ENCODE results near the gene ERBB2.
A peak's percentile ranks its signal among the peaks of the same experiment; 100 is the strongest.

The ERBB2 gene

DNA sequence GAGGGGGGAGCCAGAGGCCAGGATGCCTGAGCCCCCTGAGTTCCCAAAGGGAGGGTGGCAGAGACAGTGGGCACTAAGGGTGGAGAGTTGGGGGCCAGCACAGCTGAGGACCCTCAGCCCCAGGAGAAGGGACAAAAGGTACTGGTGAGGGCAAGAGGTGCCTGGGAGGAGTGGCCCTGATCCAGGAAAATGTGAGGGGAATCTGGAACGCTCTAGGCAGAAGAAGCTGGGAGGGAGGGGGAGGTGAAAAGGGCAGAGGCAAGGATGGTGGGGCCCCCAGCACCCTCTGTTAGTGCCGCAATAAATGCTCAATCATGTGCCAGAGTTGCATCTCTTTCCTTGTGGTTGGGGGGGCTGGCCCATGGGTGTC, 33.6 kb upstream of the ERBB2 start:
- DNase-seq = no peak

DNA sequence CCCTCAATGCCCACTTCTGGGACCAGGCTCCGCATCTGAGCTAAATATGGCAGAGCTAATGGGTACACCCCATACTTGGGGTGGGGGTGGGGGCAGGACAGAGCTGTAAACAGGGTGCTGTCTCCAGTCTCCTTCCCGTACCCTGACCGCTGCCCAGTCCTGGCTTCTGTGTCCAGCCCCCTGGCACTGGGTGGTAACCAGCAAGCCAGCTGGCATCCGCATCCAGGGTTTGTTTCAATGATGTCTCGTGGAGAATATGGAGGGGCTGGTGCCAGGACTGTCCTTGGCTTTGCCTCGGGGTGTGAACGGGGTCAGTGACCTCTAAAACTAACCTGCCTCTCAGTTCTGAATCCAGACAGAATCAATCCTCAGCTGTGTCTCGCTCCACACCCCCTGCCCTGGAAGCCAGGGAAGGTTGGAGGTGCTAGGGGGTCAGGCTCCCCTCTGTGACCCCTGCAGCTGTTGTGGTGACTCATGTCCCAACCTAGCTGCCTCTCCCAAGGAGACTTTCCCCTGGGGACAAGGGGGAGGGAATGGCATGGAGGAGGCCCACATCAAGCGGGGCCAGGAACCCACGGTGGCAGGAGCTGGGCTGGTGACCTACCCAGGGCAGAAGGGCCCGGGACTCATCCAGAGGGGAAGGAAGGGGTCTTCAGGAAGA, 33.1 kb upstream of the ERBB2 start:
- DNase-seq = no peak

DNA sequence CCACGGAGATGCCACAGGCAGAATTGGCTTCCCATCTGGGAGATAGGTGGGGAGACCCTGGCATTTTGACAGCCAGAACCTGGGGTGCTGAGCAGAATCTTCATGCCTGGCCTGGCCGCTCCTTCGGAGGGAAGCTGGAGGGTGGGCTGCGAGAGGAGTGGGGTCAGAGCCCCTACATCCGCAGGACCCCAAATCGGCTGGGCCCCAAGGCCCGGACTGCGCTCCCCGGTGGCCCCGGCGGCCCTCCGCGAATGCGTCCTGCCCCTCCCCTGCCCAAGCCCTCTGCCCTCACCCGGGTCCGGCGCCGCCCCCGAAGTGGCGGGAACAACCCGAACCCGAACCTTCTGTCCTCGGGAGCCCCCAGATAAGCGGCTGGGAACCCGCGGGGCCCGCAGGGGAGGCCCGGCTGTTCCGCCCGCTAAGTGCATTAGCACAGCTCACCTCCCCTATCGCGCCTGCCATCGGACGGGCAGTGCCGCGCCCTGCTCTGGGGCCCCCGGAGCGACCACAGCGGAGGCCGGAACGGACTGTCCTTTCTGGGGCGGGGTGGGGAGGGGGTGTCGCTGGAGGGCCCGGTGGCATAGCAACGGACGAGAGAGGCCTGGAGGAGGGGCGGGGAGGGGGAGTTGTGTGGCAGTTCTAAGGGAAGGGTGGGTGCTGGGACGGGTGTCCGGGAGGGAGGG, 32.5 kb upstream of the ERBB2 start:
- peak in 1 of 2 experiments; percentile 20 for DNase-seq

GRCh38 chr17:39667945-39668924, 31.6 kb upstream of the ERBB2 start, which contains the start of gene PNMT:
Gene PNMT (plus strand): TSS chr17:39668453. CDS start chr17:39668476, 23 bp downstream.
- peak in 1 of 2 experiments; percentile 73 for DNase-seq

DNA sequence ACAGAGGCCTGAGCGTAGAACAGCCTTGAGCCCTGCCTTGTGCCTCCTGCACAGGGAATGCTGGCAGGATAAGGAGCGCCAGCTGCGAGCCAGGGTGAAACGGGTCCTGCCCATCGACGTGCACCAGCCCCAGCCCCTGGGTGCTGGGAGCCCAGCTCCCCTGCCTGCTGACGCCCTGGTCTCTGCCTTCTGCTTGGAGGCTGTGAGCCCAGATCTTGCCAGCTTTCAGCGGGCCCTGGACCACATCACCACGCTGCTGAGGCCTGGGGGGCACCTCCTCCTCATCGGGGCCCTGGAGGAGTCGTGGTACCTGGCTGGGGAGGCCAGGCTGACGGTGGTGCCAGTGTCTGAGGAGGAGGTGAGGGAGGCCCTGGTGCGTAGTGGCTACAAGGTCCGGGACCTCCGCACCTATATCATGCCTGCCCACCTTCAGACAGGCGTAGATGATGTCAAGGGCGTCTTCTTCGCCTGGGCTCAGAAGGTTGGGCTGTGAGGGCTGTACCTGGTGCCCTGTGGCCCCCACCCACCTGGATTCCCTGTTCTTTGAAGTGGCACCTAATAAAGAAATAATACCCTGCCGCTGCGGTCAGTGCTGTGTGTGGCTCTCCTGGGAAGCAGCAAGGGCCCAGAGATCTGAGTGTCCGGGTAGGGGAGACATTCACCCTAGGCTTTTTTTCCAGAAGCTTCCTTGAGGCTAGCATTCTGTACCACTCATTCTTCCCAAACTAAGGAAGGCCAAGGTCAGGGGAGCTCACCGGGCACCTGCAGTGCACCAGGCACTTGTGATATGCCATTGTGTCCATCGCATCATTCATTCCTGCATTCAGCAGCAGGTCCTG, 29.7 kb upstream of the ERBB2 start:
- DNase-seq = no peak

GRCh38 chr17:39670746-39671145, 29.1 kb upstream of the ERBB2 start:
- no peak for DNase-seq

DNA sequence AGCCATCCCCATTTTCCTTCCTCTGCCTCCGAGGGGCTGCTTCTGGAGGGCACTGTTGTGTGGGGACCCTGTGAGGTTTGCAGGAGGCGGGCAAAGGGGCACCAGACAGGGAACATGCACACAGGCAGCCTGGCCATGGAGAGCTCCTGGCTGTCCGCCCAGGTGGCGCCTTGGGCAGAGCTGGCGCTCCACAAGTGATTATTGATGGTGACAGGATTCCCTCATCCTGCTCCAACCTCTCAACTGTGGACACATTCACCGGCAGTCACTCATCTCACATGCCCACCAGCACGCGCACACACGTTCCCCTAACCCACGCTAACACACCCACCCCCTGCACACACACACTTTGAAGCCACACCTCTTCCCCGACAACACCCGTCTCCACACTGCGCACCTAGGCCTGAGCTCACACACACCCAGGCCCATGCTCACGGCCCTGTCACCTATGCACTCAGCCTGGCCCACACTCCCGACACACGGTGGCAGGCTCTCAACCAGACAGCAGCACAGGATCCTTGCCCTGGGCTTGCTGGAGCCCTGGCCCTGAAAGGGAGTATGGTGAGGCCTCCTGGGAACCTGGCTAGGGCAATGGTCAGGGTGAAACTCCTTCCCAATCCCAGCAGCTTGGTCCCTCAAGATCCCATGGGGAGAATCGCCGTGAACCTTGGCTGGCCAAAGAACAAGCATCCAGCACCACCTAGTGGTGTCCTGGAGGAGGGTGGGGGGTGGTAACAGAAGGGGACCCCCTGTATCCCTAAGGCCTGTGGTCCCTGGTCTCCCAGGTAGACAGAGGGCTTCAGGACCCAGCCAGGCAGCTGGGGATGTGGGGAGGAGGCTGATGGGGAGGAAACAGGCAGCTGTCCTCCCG, 28.0 kb upstream of the ERBB2 start:
- peak; percentile 23 to 61 for DNase-seq

DNA sequence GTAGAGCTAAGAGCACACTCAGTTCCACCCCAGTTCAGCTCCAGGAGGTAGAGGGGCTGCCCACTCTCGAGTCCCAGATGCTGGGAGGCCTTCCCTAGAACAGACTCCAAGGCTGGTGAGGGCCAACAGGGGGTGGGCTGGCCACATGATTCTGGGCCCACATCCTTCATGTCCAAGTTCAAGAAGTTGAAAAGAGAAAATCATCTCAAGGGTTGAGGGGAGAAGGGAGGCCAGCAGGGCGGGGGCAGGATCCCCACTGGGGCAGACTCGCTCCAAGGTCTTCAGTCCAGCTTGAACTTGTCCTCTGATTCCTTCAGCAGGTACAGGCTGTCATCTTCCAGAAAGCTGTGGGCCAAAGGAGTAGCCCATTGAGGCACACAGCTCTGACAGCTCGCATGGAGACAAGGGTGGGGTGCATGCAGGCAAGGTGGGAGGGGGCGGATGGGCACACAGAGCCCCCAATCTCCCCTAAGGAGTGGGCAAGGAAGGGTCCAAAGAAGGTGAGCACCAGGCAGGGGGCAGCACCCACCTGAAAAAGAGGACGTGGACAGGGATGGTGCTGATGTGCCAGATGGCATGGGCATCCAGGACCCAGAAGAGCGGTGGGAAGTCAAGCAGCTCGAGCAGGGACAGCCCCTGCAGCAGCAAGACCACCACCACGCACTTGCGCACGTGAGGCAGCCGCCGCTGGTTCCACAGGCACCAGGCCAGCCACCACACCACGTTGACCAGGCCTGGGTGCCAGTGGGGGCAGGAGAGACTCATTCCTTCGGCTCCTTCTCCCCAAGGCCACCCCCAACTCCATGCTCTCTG, 27.1 kb upstream of the ERBB2 start:
- no peak for DNase-seq

DNA sequence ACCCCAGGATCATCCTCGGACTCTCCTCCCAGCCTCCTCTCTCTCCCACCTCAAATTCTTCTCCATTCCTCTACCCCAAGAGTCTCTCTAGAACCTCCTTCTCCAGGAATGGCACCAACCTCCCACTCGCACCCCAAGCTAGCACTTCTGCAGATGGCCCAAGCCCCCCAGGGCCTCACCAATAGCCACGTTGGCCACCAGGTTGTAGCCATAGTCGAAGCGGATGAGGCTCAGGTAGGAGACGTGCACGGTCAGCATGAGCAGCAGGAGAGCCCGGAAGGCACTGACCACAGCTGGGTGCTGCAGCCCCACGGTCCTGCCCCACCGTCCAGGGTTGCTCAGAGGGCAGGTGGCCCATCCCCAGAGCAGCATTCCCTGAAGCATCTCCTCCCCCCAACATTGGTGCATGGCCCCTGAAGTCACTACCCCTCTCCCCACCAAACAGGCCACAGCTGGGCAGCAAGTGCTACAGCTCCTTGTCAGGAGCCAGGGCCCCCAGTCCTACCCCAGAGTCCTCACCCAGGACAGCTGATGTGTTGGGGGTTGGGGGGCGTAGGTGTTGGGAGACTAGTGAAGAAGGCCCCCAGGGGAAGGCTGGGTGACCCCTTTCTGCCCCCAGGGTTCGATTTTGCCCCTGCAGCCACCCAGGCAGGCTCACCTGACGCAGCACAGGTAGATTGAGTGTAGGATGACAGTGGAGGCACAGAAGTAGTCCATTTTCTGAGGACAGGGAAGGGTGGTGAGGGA, 26.4 kb upstream of the ERBB2 start:
- DNase-seq = no peak

DNA sequence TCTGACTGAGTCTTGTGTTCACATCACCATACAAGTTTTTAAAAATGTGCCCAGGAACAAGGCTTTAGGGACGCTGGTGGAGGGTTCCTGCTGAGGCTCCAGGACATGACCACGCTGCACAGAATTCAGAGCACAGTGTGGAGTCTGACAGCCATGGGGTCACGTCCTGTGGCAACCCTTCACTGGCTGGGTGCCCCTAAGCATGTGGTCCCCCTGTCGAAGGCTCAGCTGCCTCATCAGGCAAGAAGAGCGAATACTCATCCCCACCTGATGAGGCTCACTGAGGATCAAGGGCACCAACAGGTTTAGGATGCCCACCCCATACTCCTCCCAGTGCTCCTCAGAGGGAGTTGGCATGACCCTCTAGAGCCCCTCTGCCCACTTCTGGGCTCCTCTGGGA, 25.7 kb upstream of the ERBB2 start:
- DNase-seq = no peak

- DNase-seq = peak in 1 of 2 experiments; percentile 16
Observed at GRCh38 chr17:39674702-39675389, 25.0 kb upstream of the ERBB2 start.

GRCh38 chr17:39675390-39676082, 24.3 kb upstream of the ERBB2 start:
- no peak for DNase-seq

DNA sequence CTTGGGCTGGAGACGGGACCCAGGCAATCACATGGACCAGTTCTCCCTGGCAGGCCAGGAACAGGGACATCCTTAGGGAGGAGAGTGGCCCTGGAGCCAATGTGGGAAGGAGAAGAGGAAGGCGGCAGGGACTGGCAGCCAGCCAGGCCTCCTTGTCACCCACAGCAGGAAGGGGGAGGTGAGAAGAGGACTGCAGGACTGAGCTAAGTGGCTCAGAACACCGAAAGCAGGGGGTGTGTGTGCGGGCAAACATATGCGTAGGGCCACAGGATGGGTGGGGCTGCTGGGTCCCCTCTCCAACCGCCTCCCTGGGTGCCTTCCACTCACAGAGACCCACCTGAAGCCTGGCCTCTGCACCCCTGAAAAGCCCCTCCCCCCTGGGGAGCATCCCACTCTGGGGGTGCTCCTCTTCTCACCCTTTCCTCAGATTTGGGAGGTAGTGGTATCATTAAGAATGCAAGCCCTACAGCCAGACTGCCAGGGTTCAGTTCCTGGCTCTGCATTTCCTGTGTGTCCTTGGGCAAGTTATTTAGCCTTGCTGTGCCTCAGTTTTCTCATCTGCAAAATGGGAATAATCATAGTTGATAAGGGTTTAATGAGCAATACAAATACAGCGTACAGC, 23.6 kb upstream of the ERBB2 start:
- peak; percentile 51 to 78 for DNase-seq

- DNase-seq = no peak
Observed at GRCh38 chr17:39677072-39677471, 22.8 kb upstream of the ERBB2 start.

DNA sequence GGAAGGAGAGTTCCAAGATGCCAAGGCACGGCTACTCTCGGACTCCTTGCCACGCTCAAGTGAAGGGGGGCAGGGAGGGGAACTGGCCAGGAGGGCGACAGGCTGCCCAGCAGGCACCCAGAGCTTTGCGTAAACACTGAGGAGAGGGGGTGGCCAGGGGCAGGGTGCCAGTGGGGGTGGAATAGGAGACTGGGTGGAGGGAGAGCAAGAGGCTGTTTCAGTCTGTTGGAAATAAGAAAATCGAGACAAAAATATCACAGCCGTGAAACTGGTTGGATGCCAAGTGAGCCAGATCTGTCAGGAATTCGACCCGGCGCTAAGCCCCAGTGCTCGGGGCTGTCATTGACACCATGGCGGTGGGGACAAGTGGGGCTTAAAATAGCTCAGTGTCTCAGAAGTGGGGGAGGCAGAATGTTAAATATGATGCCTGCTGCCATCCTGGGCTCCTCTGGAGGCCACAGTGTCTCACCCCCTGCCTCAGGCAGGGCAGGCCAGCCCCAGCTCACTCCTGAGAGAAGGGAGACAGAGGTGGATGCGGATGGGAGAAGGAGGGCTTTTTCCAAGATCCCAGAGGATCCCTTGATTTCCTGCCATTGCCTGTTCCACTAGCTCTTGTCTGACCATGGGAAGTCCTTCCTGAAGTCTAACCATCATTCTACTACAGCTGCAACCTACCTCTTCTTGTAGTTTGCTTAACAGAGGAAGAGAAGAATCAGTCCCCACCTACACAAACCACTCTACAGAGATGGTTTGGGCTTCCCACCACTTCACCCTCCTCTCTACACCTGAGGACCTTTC, 22.1 kb upstream of the ERBB2 start:
- DNase-seq = peak; percentile 91 to 92

- no peak for DNase-seq
Observed at GRCh38 chr17:39678340-39679116, 21.3 kb upstream of the ERBB2 start.

Measured in NCI-H524 (cell line).